ENCODE data around the gene IMMP2L. TPM values are rescaled to one million over a fixed set of nuclear protein-coding genes. Genes with fewer than 3 reads are reported as not detected.

Gene IMMP2L
- total and polyA plus RNA-seq, 4 donors: 7.3 to 21.1 (median 12.4) TPM

DNA sequence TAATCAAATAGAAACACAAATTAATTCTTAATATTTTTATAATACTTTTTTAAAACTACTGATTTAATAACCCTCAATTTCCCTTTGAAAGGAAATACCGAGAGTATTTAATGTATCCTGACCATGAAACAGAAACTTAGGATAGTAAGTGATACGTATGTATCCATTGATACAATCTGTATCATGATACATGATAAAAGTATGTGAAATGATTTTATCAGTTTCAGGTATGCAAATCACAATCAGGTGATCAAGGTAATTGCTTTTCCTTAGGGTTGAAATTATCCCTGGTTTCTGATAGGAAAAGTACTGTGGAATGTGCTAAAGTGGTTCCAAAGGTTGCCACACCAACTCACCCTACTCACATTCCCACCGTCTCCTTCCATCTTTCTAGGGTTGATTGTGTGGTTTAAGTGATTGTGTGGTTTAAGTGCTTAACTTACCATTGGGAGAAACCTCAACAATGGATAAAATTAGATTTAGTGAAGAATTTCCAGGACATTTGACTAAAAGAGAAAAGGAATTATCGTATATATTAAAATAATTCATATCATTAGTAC, 333.0 kb downstream of the IMMP2L start:
- no peak overlapping the region for H3K27ac ChIP-seq (ENCODE audit: low read depth in 1 of 2, low read length in 2 of 2)
- no peak for TF ChIP-seq RAD21 (IDR thresholded peaks at IDR 0.05)
- TF ChIP-seq SP1 (IDR thresholded peaks at IDR 0.05): no peak
- TF ChIP-seq GABPA (IDR thresholded peaks at IDR 0.05 in 1 of 2, conservative IDR thresholded peaks at IDR 0.05 in 1 of 2): no peak
- TF ChIP-seq, protein P1, sequence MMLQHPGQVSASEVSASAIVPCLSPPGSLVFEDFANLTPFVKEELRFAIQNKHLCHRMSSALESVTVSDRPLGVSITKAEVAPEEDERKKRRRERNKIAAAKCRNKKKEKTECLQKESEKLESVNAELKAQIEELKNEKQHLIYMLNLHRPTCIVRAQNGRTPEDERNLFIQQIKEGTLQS (IDR thresholded peaks at IDR 0.05): no peak
- no peak for TF ChIP-seq JUND (IDR thresholded peaks at IDR 0.05)
- no peak for TF ChIP-seq NR2F2 (IDR thresholded peaks at IDR 0.05)
- no peak for TF ChIP-seq FOXA2 (IDR thresholded peaks at IDR 0.05)
- DNase-seq (ENCODE audit: low spot score): no peak
- over 99% methylated on average over 4 of the region's 4 CpGs for WGBS
- no peak overlapping the region for H3K4me3 ChIP-seq (ENCODE audit: low read depth in 1 of 3, low read length in 3 of 3)
- no peaks in the 10 kb centered on the region for H3K27me3 ChIP-seq (ENCODE audit: control insufficient read depth in 4 of 4, insufficient read depth in 4 of 4, low read length in 3 of 4)
- no peaks in the 10 kb centered on the region for H3K9me3 ChIP-seq (ENCODE audit: control insufficient read depth in 4 of 4, low read length in 3 of 4)
- no peak overlapping the region for H3K9ac ChIP-seq (ENCODE audit: low read depth in 1 of 2, low read length in 2 of 2)
- H3K4me1 ChIP-seq (ENCODE audit: control insufficient read depth in 4 of 4, insufficient read depth in 4 of 4, low read length in 3 of 4): no peaks in the 10 kb centered on the region
- H3K36me3 ChIP-seq (ENCODE audit: control insufficient read depth in 4 of 4, insufficient read depth in 3 of 4, low read depth in 1 of 4, low read length in 3 of 4): no peaks in the 10 kb centered on the region

DNA sequence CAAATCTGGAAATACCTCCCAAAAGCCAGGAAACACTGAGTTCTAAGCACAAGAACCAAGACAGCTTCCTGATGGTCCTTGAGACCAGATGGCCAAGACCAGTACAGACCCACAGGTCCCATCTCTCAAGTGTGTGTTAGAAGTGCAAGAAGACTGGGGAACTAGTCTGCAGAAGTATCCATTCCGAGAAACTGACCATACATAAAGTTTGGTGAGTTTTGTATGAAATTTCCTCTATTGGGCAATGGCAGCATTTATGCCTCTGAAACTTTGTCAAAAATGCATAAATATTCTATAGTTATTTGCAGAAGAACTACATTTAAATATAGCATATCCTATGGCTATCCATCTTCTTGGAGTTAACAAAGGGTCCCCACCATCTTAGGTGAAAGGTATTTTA, 333.9 kb downstream of the IMMP2L start:
- H3K9ac ChIP-seq (ENCODE audit: low read depth in 1 of 2, low read length in 2 of 2): no peak overlapping the region
- WGBS: 93% methylated on average over 1 of the region's 1 CpG
- H3K27me3 ChIP-seq (ENCODE audit: control insufficient read depth in 4 of 4, insufficient read depth in 4 of 4, low read length in 3 of 4): no peaks in the 10 kb centered on the region
- H3K27ac ChIP-seq (ENCODE audit: low read depth in 1 of 2, low read length in 2 of 2): no peak overlapping the region
- TF ChIP-seq, protein P2, sequence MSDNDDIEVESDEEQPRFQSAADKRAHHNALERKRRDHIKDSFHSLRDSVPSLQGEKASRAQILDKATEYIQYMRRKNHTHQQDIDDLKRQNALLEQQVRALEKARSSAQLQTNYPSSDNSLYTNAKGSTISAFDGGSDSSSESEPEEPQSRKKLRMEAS (IDR thresholded peaks at IDR 0.05): no peak
- no peak for TF ChIP-seq TAF1 (conservative IDR thresholded peaks at IDR 0.05)
- no peak for TF ChIP-seq NR2F2 (IDR thresholded peaks at IDR 0.05)
- no peak for TF ChIP-seq HNF4G (IDR thresholded peaks at IDR 0.05)
- no peak for TF ChIP-seq RAD21 (IDR thresholded peaks at IDR 0.05)
- TF ChIP-seq YY1 (IDR thresholded peaks at IDR 0.05): no peak
- no peak for TF ChIP-seq EGR1 (IDR thresholded peaks at IDR 0.05; ENCODE audit: low read depth in 2 of 2)
- TF ChIP-seq, protein P3, sequence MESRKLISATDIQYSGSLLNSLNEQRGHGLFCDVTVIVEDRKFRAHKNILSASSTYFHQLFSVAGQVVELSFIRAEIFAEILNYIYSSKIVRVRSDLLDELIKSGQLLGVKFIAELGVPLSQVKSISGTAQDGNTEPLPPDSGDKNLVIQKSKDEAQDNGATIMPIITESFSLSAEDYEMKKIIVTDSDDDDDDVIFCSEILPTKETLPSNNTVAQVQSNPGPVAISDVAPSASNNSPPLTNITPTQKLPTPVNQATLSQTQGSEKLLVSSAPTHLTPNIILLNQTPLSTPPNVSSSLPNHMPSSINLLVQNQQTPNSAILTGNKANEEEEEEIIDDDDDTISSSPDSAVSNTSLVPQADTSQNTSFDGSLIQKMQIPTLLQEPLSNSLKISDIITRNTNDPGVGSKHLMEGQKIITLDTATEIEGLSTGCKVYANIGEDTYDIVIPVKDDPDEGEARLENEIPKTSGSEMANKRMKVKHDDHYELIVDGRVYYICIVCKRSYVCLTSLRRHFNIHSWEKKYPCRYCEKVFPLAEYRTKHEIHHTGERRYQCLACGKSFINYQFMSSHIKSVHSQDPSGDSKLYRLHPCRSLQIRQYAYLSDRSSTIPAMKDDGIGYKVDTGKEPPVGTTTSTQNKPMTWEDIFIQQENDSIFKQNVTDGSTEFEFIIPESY (IDR thresholded peaks at IDR 0.05): no peak
- no peaks in the 10 kb centered on the region for H3K9me3 ChIP-seq (ENCODE audit: control insufficient read depth in 4 of 4, low read length in 3 of 4)
- H3K4me3 ChIP-seq (ENCODE audit: low read depth in 1 of 3, low read length in 3 of 3): no peak overlapping the region
- no peak for DNase-seq (ENCODE audit: low spot score)
- H3K36me3 ChIP-seq (ENCODE audit: control insufficient read depth in 4 of 4, insufficient read depth in 3 of 4, low read depth in 1 of 4, low read length in 3 of 4): no peaks in the 10 kb centered on the region
- no peaks in the 10 kb centered on the region for H3K4me1 ChIP-seq (ENCODE audit: control insufficient read depth in 4 of 4, insufficient read depth in 4 of 4, low read length in 3 of 4)

DNA sequence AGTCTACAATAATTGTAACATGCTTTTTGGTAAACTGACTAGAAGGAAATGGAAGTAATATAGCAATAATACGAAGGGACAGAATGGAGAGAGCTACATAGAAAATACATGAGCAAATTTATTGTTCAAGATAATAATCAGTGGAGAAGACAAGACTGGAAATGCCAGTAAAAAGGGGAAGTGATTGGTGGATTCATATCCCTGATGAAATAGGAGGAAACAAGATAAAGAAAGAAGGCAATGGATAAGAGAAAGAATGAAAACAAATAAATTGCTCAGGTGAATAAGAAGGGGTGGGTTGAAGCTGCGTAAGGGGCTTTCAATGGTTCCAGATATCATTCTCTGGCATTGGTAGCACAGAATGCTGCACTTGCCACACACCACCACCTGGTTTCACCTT, 335.5 kb downstream of the IMMP2L start:
- 91% methylated on average over 2 of the region's 2 CpGs for WGBS
- H3K36me3 ChIP-seq (ENCODE audit: control insufficient read depth in 4 of 4, insufficient read depth in 3 of 4, low read depth in 1 of 4, low read length in 3 of 4): no peaks in the 10 kb centered on the region
- H3K27me3 ChIP-seq (ENCODE audit: control insufficient read depth in 4 of 4, insufficient read depth in 4 of 4, low read length in 3 of 4): no peaks in the 10 kb centered on the region
- DNase-seq (ENCODE audit: low spot score): no peak
- H3K4me1 ChIP-seq (ENCODE audit: control insufficient read depth in 4 of 4, insufficient read depth in 4 of 4, low read length in 3 of 4): no peaks in the 10 kb centered on the region
- no peak overlapping the region for H3K4me3 ChIP-seq (ENCODE audit: low read depth in 1 of 3, low read length in 3 of 3)
- no peak for TF ChIP-seq JUND (IDR thresholded peaks at IDR 0.05)
- TF ChIP-seq HNF4G (IDR thresholded peaks at IDR 0.05): no peak
- TF ChIP-seq, protein P4, sequence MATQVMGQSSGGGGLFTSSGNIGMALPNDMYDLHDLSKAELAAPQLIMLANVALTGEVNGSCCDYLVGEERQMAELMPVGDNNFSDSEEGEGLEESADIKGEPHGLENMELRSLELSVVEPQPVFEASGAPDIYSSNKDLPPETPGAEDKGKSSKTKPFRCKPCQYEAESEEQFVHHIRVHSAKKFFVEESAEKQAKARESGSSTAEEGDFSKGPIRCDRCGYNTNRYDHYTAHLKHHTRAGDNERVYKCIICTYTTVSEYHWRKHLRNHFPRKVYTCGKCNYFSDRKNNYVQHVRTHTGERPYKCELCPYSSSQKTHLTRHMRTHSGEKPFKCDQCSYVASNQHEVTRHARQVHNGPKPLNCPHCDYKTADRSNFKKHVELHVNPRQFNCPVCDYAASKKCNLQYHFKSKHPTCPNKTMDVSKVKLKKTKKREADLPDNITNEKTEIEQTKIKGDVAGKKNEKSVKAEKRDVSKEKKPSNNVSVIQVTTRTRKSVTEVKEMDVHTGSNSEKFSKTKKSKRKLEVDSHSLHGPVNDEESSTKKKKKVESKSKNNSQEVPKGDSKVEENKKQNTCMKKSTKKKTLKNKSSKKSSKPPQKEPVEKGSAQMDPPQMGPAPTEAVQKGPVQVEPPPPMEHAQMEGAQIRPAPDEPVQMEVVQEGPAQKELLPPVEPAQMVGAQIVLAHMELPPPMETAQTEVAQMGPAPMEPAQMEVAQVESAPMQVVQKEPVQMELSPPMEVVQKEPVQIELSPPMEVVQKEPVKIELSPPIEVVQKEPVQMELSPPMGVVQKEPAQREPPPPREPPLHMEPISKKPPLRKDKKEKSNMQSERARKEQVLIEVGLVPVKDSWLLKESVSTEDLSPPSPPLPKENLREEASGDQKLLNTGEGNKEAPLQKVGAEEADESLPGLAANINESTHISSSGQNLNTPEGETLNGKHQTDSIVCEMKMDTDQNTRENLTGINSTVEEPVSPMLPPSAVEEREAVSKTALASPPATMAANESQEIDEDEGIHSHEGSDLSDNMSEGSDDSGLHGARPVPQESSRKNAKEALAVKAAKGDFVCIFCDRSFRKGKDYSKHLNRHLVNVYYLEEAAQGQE (IDR thresholded peaks at IDR 0.05): no peak
- no peak for TF ChIP-seq YY1 (IDR thresholded peaks at IDR 0.05)
- TF ChIP-seq, protein P3 (IDR thresholded peaks at IDR 0.05): no peak
- TF ChIP-seq HNF4A (conservative IDR thresholded peaks at IDR 0.05): no peak
- TF ChIP-seq RXRA (IDR thresholded peaks at IDR 0.05): no peak
- TF ChIP-seq SP1 (IDR thresholded peaks at IDR 0.05): no peak
- TF ChIP-seq, protein P2 (IDR thresholded peaks at IDR 0.05): no peak
- no peak for TF ChIP-seq RAD21 (IDR thresholded peaks at IDR 0.05)
- no peak for TF ChIP-seq TAF1 (conservative IDR thresholded peaks at IDR 0.05)
- H3K27ac ChIP-seq (ENCODE audit: low read depth in 1 of 2, low read length in 2 of 2): no peak overlapping the region
- no peaks in the 10 kb centered on the region for H3K9me3 ChIP-seq (ENCODE audit: control insufficient read depth in 4 of 4, low read length in 3 of 4)
- no peak overlapping the region for H3K9ac ChIP-seq (ENCODE audit: low read depth in 1 of 2, low read length in 2 of 2)

Data from liver (tissue), 9 donors.